Breast epithelium (tissue), 4 donors: ENCODE data around the gene RHOC. TPM values are rescaled to one million over a fixed set of nuclear protein-coding genes. Genes with fewer than 3 reads are reported as not detected.

Experiments
- DNase-seq, 2 donors: peaks; one replicate each; pipeline ENCODE4 v3.0.0-alpha.2; 2019; ENCODE audit warnings: low spot score in 2 of 2
- H3K27ac ChIP-seq, 2 donors: fragments of 200-600 bp; sonication (generic) in 1 of 2; one replicate each; pipeline ENCODE4 v1.5.1; 2016 to 2019; ENCODE audit warnings: mild to moderate bottlenecking in 1 of 2
- H3K27me3 ChIP-seq, 2 donors: fragments of 200-600 bp; sonication (generic) in 1 of 2; one replicate each; pipeline versions ENCODE4 v1.5.1 to v1.6.0; 2017 to 2019; ENCODE audit warnings: control low read depth in 1 of 2, mild to moderate bottlenecking in 1 of 2
- H3K36me3 ChIP-seq: fragments of 200-600 bp; one replicate; pipeline ENCODE4 v1.5.1; 2019
- H3K4me1 ChIP-seq, 2 donors: fragments of 200-600 bp; sonication (generic); one replicate each; pipeline ENCODE4 v1.5.1; 2016 to 2019; ENCODE audit warnings: control low read depth in 1 of 2
- H3K4me3 ChIP-seq, 3 donors: fragments of 200-600 bp; sonication (generic); 1 replicate in 2 of 3; 2 replicates in 1 of 3; pipeline ENCODE4 v1.5.1; 2016 to 2019; ENCODE audit warnings: mild to moderate bottlenecking in 3 of 3, moderate library complexity in 2 of 3
- H3K9me3 ChIP-seq, 2 donors: fragments of 200-600 bp; sonication (generic) in 1 of 2; one replicate each; pipeline ENCODE4 v1.5.1; 2016 to 2019; ENCODE audit warnings: control low read depth in 1 of 2
- CTCF ChIP-seq, 3 donors: fragments of 450-650 bp; IDR thresholded peaks; one replicate each; pipeline ENCODE4 v1.5.1; 2016 to 2017; ENCODE audit warnings: antibody characterized with exemption in 3 of 3, mild to moderate bottlenecking in 3 of 3, moderate library complexity in 3 of 3
- POLR2A ChIP-seq: fragments of 450-650 bp; IDR thresholded peaks from one replicate; pipeline ENCODE4 v1.6.1; 2016; ENCODE audit warnings: antibody characterized with exemption, mild to moderate bottlenecking, moderate library complexity
- POLR2AphosphoS5 ChIP-seq, 3 donors: sonication (generic); formaldehyde crosslinking; IDR thresholded peaks; one replicate each; pipeline ENCODE4 v1.6.1; 2017; ENCODE audit warnings: antibody characterized with exemption in 3 of 3
- intact Hi-C: fragments of 100-400 bp; cut with DNase I; formaldehyde crosslinking; loops from one replicate; pipeline ENCODE4 v1.15.1; 2023; ENCODE audit warnings: low total_unique reads
- total RNA-seq, 3 donors: library from RNA; depleted of rRNA; stranded (reverse); fragments of >200 nt; gene quantifications; one replicate each; pipeline ENCODE4 v1.1.0, GENCODE V29; 2016

RHOC gene
- total RNA-seq, 3 donors from 2014 or later = 150 to 302 (median 235) TPM

GRCh38 chr1:112687361-112687760, 19.6 kb downstream of the RHOC start:
- TF ChIP-seq POLR2A (no peak), CTCF (IDR thresholded peaks at IDR 0.05) (no peak), POLR2AphosphoS5 (IDR thresholded peaks at IDR 0.05) (no peak)
- peak overlapping the region; percentile 65 to 70 for H3K27ac ChIP-seq
- no peaks in the 10 kb centered on the region for H3K27me3 ChIP-seq
- no peaks in the 10 kb centered on the region for H3K4me1 ChIP-seq
- DNase-seq = peak in 1 of 2 donors; percentile 52
- intact Hi-C loops = loop anchor here (10.0 kb wide), 1 partner anchor 1453 kb away; no protein-coding TSS in a partner anchor
- H3K4me3 ChIP-seq = no peak overlapping the region
- H3K36me3 ChIP-seq = no peaks in the 10 kb centered on the region
- H3K9me3 ChIP-seq = no peaks in the 10 kb centered on the region

GRCh38 chr1:112686835-112687234, 20.1 kb downstream of the RHOC start:
- intact Hi-C loops = loop anchor here (10.0 kb wide), 1 partner anchor 1452 kb away; no protein-coding TSS in a partner anchor
- no peaks in the 10 kb centered on the region for H3K27me3 ChIP-seq
- TF ChIP-seq POLR2AphosphoS5 (IDR thresholded peaks at IDR 0.05) (no peak), POLR2A (no peak), CTCF (IDR thresholded peaks at IDR 0.05) (no peak)
- no peaks in the 10 kb centered on the region for H3K36me3 ChIP-seq
- no peak for DNase-seq
- peak overlapping the region; percentile 65 to 70 for H3K27ac ChIP-seq
- no peaks in the 10 kb centered on the region for H3K4me1 ChIP-seq
- no peak overlapping the region for H3K4me3 ChIP-seq
- H3K9me3 ChIP-seq = no peaks in the 10 kb centered on the region

GRCh38 chr1:112686417-112686816, 20.5 kb downstream of the RHOC start:
- Histone ChIP-seq H3K36me3 (no peaks in the 10 kb centered on the region), H3K9me3 (no peaks in the 10 kb centered on the region), H3K4me1 (no peaks in the 10 kb centered on the region), H3K27me3 (no peaks in the 10 kb centered on the region), H3K27ac (peak overlapping the region in 1 of 2 donors; percentile 65), H3K4me3 (no peak overlapping the region)
- intact Hi-C loops = loop anchor here (10.0 kb wide), 1 partner anchor 1452 kb away; no protein-coding TSS in a partner anchor
- no peak for DNase-seq
- TF ChIP-seq CTCF (IDR thresholded peaks at IDR 0.05) (no peak), POLR2A (no peak), POLR2AphosphoS5 (IDR thresholded peaks at IDR 0.05) (no peak)

GRCh38 chr1:112685913-112686312, 21.0 kb downstream of the RHOC start:
- DNase-seq = no peak
- Histone ChIP-seq H3K27me3 (no peaks in the 10 kb centered on the region), H3K27ac (no peak overlapping the region), H3K4me3 (no peak overlapping the region), H3K9me3 (no peaks in the 10 kb centered on the region), H3K4me1 (no peaks in the 10 kb centered on the region), H3K36me3 (no peaks in the 10 kb centered on the region)
- no peak for TF ChIP-seq POLR2A
- no peak for TF ChIP-seq CTCF (IDR thresholded peaks at IDR 0.05)
- TF ChIP-seq POLR2AphosphoS5 (IDR thresholded peaks at IDR 0.05) = no peak
- intact Hi-C loops = loop anchor here (10.0 kb wide), 1 partner anchor 1451 kb away; no protein-coding TSS in a partner anchor

GRCh38 chr1:112678605-112679004, 28.3 kb downstream of the RHOC start:
- H3K27ac ChIP-seq = no peak overlapping the region
- DNase-seq = no peak
- peaks cover 5 to 9% of the 10 kb centered on the region in 2 donors for H3K4me1 ChIP-seq
- no peaks in the 10 kb centered on the region for H3K27me3 ChIP-seq
- no peak overlapping the region for H3K4me3 ChIP-seq
- no peaks in the 10 kb centered on the region for H3K36me3 ChIP-seq
- intact Hi-C loops = no loop called here
- TF ChIP-seq POLR2AphosphoS5 (IDR thresholded peaks at IDR 0.05) = no peak
- no peak for TF ChIP-seq CTCF (IDR thresholded peaks at IDR 0.05)
- H3K9me3 ChIP-seq = no peaks in the 10 kb centered on the region
